K562 (cell line): ENCODE results near the gene TMEM203. TPM values are rescaled to one million over a fixed set of nuclear protein-coding genes. Genes with fewer than 3 reads are reported as not detected.
A peak's percentile ranks its signal among the peaks of the same experiment; 100 is the strongest.

ENCODE experiments used
- ATAC-seq: fragments of 200-7000 bp; cut with Tn5 transposase; 3 replicates; pipeline ENCODE4 v1.9.1; 2020; ENCODE audit warnings: moderate library complexity
- BruUV-seq: library from RNA; stranded (reverse); fragments of 400-500 nt; replicated peaks from 2 replicates; lab custom pipeline; 2021; lab: Mats Ljungman, UMichigan
- CTCF ChIA-PET: fragments of 300-600 bp; formaldehyde crosslinking; extraction: SDS; loops from one replicate; lab custom pipeline; 2021; ENCODE audit warnings: low intra/inter-chr PET ratio; lab: Yijun Ruan, JAX
- POLR2A ChIA-PET: fragments of 300-600, 350-650 bp; sonication (Branson Sonifier 250); formaldehyde crosslinking; extraction: SDS; loops from one replicate; lab custom pipeline; 2021; ENCODE audit warnings: antibody characterized with exemption, inconsistent platforms; lab: Yijun Ruan, JAX
- DNase-seq, 4 experiments: peaks; one replicate each; pipeline versions ENCODE4 v3.0.0 to v3.0.0-alpha.2; 2011 to 2018; ENCODE audit warnings: low spot score in 3 of 4, mixed read lengths in 3 of 4; ENCODE audit errors: extremely low read depth in 1 of 4
- FAIRE-seq: peaks from 2 replicates; lab custom pipeline; 2011; peaks lifted over from hg19 to GRCh38; lab: Jason Lieb, UNC
- H2AFZ ChIP-seq: 2 replicates; pipeline ENCODE4 v1.6.0; 2011; ENCODE audit warnings: low read depth, low read length, control low read depth, inconsistent platforms
- H3K27ac ChIP-seq: fragments of 200-600 bp; 3 replicates; pipeline ENCODE4 v1.8.0; 2011; ENCODE audit warnings: low read depth, mild to moderate bottlenecking, control low read depth, inconsistent platforms, low read length, moderate library complexity, mixed read lengths; ENCODE audit errors: extremely low read depth
- H3K27me3 ChIP-seq, 2 experiments: fragments of 300-600 bp in 1 of 2; 2 replicates in 1 of 2; 3 replicates in 1 of 2; pipeline versions ENCODE4 v1.6.0 to v1.8.0; 2011; ENCODE audit warnings: inconsistent platforms in 2 of 2, low read length in 2 of 2, mild to moderate bottlenecking in 1 of 2, mixed read lengths in 1 of 2, moderate library complexity in 1 of 2; ENCODE audit not compliant: control insufficient read depth in 2 of 2, insufficient read depth in 2 of 2
- H3K36me3 ChIP-seq: fragments of 300-600 bp; 3 replicates; pipeline ENCODE4 v1.8.0; 2011; ENCODE audit warnings: mild to moderate bottlenecking, low read length, inconsistent platforms; ENCODE audit not compliant: control insufficient read depth, insufficient read depth
- H3K4me1 ChIP-seq, 2 experiments: fragments of 200-600 bp in 1 of 2; replicated peaks in 1 of 2; 2 replicates in 1 of 2; 3 replicates in 1 of 2; pipeline versions ENCODE4 v1.5.1 to v1.8.0; 2011; ENCODE audit warnings: inconsistent platforms in 2 of 2, low read length in 2 of 2, mild to moderate bottlenecking in 1 of 2, mixed read lengths in 1 of 2, moderate library complexity in 1 of 2; ENCODE audit not compliant: control insufficient read depth in 2 of 2, insufficient read depth in 2 of 2
- H3K4me2 ChIP-seq: 2 replicates; pipeline ENCODE4 v1.6.1; 2011; ENCODE audit warnings: low read length, control low read depth, inconsistent platforms, mixed read lengths; ENCODE audit not compliant: insufficient read depth
- H3K4me3 ChIP-seq: fragments of 200-600 bp; sonication (generic), shearing (Covaris generic); 2 replicates; pipeline ENCODE4 v1.5.1; 2016; ENCODE audit warnings: control low read depth, inconsistent platforms
- H3K79me2 ChIP-seq: fragments of 200-600 bp; 3 replicates; pipeline ENCODE4 v1.8.0; 2011; ENCODE audit warnings: low read length, inconsistent platforms; ENCODE audit not compliant: control insufficient read depth, insufficient read depth
- H3K9ac ChIP-seq, 2 experiments: 2 replicates each; pipeline versions ENCODE4 v1.6.0 to v1.6.1; 2011; ENCODE audit warnings: low read depth in 2 of 2, low read length in 2 of 2, control low read depth in 1 of 2, inconsistent platforms in 1 of 2, mild to moderate bottlenecking in 1 of 2, mixed read lengths in 1 of 2; ENCODE audit not compliant: insufficient read depth in 1 of 2
- H3K9me1 ChIP-seq: one replicate; pipeline ENCODE4 v1.6.0; 2011; ENCODE audit warnings: inconsistent platforms, mild to moderate bottlenecking, low read length, moderate library complexity; ENCODE audit not compliant: control insufficient read depth, insufficient read depth
- H3K9me3 ChIP-seq: replicated peaks from 2 replicates; pipeline ENCODE4 v1.5.1; 2011; ENCODE audit warnings: low read depth, low read length, inconsistent platforms; ENCODE audit not compliant: control insufficient read depth, insufficient read depth
- H4K20me1 ChIP-seq: replicated peaks from 2 replicates; pipeline ENCODE4 v1.6.1; 2011; ENCODE audit warnings: low read length, inconsistent platforms, mixed read lengths; ENCODE audit not compliant: control insufficient read depth, insufficient read depth
- EGR1 ChIP-seq: fragments of 450-650 bp; conservative IDR thresholded peaks from 2 replicates; pipeline ENCODE4 v1.6.1; 2017; ENCODE audit warnings: mild to moderate bottlenecking
- ELF2 ChIP-seq: fragments of 250-450 bp; sonication (Bioruptor Pico); IDR thresholded peaks from 2 replicates; pipeline ENCODE4 v1.5.0; 2021; ENCODE audit warnings: mild to moderate bottlenecking
- PKNOX1 ChIP-seq: fragments of 450-650 bp; IDR thresholded peaks from 2 replicates; pipeline ENCODE4 v1.6.1; 2016
- WGBS: fragments of 100-300 bp; shearing (Covaris generic); methylation state at CpG from one replicate; pipeline ENCODE4 v1.1.6; 2016; ENCODE audit warnings: low coverage, mixed read lengths; ENCODE audit not compliant: insufficient coverage; ENCODE audit errors: missing lambda C conversion rate; 5-methylcytosine and 5-hydroxymethylcytosine counted together
- in situ Hi-C: fragments of 300-500 bp; cut with MboI; formaldehyde crosslinking; loops from 4 replicates; pipeline ENCODE4 v1.15.0; 2018; ENCODE audit warnings: inconsistent platforms, mixed read lengths
- intact Hi-C: fragments of 100-400 bp; cut with micrococcal nuclease; formaldehyde crosslinking; loops from 2 replicates; pipeline ENCODE4 v1.14.2; 2022
- polyA plus RNA-seq, 8 experiments: library from polyadenylated mRNA; depleted of rRNA in 4 of 8; stranded (reverse) in 5 of 8; unstranded in 3 of 8; fragments of >200 nt; fragmentation: Nextera tagmentation in 2 of 8; fragmentation: Illumina TruSeq in 1 of 8; extraction: Ambion mirVana in 2 of 8; extraction: Trizol in 1 of 8; gene quantifications; 2 replicates each; pipeline versions ENCODE4 v1.2.1 to v1.2.3, GENCODE V29; 2011 to 2014; ENCODE audit warnings: inconsistent platforms in 1 of 8, missing spikeins in 1 of 8
- total RNA-seq, 7 experiments: library from RNA; depleted of rRNA in 6 of 7; stranded (reverse); fragments of >200 nt in 6 of 7; fragmentation: Illumina TruSeq in 2 of 7; extraction: Trizol in 2 of 7; gene quantifications; 2 replicates each; pipeline versions ENCODE4 v1.2.1 to v1.2.3, GENCODE V29; 2011 to 2021; ENCODE audit warnings: low replicate concordance in 1 of 7
- TF ChIP-seq, protein P1 (sequence below), 2 experiments: IDR thresholded peaks; 2 replicates each; pipeline ENCODE4 v1.6.1; 2011; ENCODE audit warnings: borderline replicate concordance in 1 of 2, control low read depth in 1 of 2, low read depth in 1 of 2, low read length in 1 of 2, mild to moderate bottlenecking in 1 of 2, mixed read lengths in 1 of 2, moderate library complexity in 1 of 2; ENCODE audit not compliant: insufficient read depth in 1 of 2, insufficient read length in 1 of 2, poor library complexity in 1 of 2, severe bottlenecking in 1 of 2; ENCODE audit errors: extremely low read depth in 1 of 2

TMEM203 gene
- total and polyA plus RNA-seq, 9 of the 15 experiments (the other 6 are each of a cell fraction or from before 2014, with no cell fraction given) = 8.8 to 59.5 (median 37.6) TPM

- Histone ChIP-seq H3K36me3 (peaks cover 14% of the 10 kb centered on the region), H4K20me1 (no peaks in the 10 kb centered on the region; the same call in 1 of the 2 replicates), H3K9me1 (no peaks in the 10 kb centered on the region), H3K9ac (peak overlapping the region in 1 of 2 experiments; percentile 95; a peak in 2 of 4 replicates), H3K9me3 (no peaks in the 10 kb centered on the region), H2AFZ (no peak overlapping the region), H3K27ac (no peak overlapping the region), H3K4me1 (peaks cover 13 to 70% of the 10 kb centered on the region in 2 experiments), H3K27me3 (no peaks in the 10 kb centered on the region), H3K4me2 (0 out of 2 replicates have a peak overlapping the region, but pooled peaks have one; percentile 97), H3K79me2 (peaks cover 33% of the 10 kb centered on the region), H3K4me3 (no peak overlapping the region)
- in situ Hi-C loops = no loop called here
- intact Hi-C loops = no loop called here
- FAIRE-seq (no peak), ATAC-seq (peak; percentile 44), DNase-seq (peak; percentile 48 to 56 (median 52))
- TF ChIP-seq EGR1 = 0 out of 2 replicates have a peak, but pooled peaks have one; percentile 22
- no peak for TF ChIP-seq ELF2
- peak; percentile 85 for TF ChIP-seq PKNOX1
- TF ChIP-seq, protein P1, sequence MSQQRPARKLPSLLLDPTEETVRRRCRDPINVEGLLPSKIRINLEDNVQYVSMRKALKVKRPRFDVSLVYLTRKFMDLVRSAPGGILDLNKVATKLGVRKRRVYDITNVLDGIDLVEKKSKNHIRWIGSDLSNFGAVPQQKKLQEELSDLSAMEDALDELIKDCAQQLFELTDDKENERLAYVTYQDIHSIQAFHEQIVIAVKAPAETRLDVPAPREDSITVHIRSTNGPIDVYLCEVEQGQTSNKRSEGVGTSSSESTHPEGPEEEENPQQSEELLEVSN (IDR thresholded peaks at IDR 0.05; ENCODE audit: borderline replicate concordance in 1 of 2, extremely low read depth in 1 of 2, insufficient read depth in 1 of 2, insufficient read length in 1 of 2, low read depth in 1 of 2, low read length in 1 of 2, poor library complexity in 1 of 2, severe bottlenecking in 1 of 2) = peak in 1 of 2 experiments; percentile 10
- WGBS = 82% methylated on average over 28 of the region's 35 CpGs
- ChIA-PET CTCF (no interaction called here), POLR2A (interaction anchor here (0.6 to 8.3 kb wide), 4 partner anchors 10 to 123 kb away, joined by 3 to 221 read pairs (median 4); partner anchors contain the start of gene TUBB4B)
- no TSS peak for BruUV-seq
Observed at GRCh38 chr9:137252555-137253506, 47.4 kb upstream of the TMEM203 start.
